SK-N-MC (cell line): ENCODE results near the gene ZBED3.

Experiments used
- EZH2 ChIP-seq: fragments of 200-600 bp; sonication (generic); IDR thresholded peaks from one replicate; pipeline ENCODE4 v1.6.1; 2017; ENCODE audit warnings: antibody characterized with exemption
- FOXP2 ChIP-seq: optimal IDR thresholded peaks from 2 replicates; pipeline ENCODE3; 2011; ENCODE audit warnings: mild to moderate bottlenecking, moderate library complexity; ENCODE audit not compliant: insufficient read depth; ENCODE audit errors: extremely low read length, control extremely low read depth
- POLR2AphosphoS5 ChIP-seq: IDR thresholded peaks from 2 replicates; pipeline ENCODE4 v1.6.1; 2012; ENCODE audit warnings: mild to moderate bottlenecking, low read depth, low read length, borderline replicate concordance

DNA sequence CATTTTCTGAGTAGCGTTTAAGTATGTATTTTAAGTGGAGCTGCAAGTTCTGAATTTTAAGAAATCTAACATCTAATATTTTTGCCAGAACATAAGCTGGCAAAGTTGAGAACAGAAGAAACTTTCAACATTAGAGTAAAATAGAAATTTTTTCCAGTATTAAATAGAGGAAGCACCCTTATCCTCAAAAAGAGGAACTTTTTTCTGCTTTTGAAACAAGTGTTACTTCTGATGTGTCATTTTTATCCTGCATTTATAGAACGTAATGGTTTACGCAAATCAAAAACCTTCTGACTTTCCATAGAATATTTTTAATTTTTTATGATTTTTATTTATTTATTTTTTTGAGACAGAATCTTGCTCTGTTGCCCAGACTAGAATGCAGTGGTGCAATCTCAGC lies 21.8 kb downstream of the ZBED3 start:
- TF ChIP-seq EZH2 = no peak
- TF ChIP-seq POLR2AphosphoS5 = no peak
- TF ChIP-seq FOXP2 = no peak
